RCC 7860 (cell line): Measurements from ENCODE around the gene MED15.
"Not testable (repeated sequence)": the region's sequence is repeated elsewhere in the genome, so short reads cannot be mapped to it uniquely, and the experiment has no call there.

ENCODE experiments used
- DNase-seq: peaks from one replicate; pipeline ENCODE4 v3.0.0-alpha.2; 2015; ENCODE audit warnings: low spot score
- FAIRE-seq: peaks from 2 replicates; lab custom pipeline; 2012; peaks lifted over from hg19 to GRCh38; lab: Jason Lieb, UNC

Gene MED15

DNA sequence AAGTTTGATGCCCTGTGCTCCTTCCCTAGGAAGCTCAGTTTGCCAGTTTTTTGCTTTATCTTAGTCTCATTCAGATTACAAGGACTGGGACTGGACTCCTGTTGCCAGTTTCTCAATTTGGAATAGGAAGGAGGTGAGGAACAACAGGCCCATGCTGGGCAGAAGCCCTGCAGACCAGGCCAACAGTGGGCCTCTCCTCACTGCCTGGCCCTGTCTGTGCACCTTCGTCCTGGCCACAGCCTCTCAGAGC lies 23.7 kb downstream of the MED15 start:
- DNase-seq = no peak
- FAIRE-seq = no peak

DNA sequence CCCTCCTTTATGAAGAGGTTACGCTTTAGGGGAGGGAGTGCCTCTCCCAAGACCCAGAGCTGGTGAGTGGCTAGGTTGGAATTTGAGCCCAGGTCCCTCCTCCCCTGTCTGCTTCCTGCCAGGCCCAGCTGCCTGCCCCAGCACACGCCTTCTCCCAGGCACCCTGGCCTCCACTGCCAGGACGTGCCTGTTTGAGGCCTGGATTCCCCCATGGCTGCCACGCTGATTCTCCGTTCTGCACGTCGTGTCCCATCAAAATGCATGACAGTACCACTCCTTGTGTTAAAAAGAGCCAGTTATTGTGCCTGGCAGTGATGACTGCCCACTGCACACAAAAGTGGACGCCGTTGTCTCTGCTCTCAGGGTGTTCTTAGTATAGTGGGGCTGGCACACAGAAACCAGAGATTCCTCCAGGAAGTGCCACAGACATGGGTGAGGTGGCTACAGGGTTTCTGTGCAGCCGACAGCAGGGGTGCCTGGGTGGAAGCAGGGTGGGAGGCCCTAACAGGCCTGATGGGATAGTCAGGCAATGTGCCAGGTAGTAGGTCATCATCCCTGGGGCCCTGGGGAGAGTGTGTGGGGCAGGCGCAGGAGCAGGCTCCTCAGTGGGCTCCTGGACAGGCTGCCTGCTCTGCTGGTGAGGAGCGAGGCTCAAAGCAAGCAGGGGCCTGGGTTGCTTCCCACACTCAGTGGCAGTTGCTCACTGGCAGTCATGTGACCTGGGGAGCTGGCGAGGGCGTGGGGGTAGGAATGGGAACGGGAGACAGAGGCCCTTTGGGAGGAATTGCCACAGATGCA lies 24.2 kb downstream of the MED15 start:
- DNase-seq (peak; percentile 93), FAIRE-seq (peak; percentile 88)

DNA sequence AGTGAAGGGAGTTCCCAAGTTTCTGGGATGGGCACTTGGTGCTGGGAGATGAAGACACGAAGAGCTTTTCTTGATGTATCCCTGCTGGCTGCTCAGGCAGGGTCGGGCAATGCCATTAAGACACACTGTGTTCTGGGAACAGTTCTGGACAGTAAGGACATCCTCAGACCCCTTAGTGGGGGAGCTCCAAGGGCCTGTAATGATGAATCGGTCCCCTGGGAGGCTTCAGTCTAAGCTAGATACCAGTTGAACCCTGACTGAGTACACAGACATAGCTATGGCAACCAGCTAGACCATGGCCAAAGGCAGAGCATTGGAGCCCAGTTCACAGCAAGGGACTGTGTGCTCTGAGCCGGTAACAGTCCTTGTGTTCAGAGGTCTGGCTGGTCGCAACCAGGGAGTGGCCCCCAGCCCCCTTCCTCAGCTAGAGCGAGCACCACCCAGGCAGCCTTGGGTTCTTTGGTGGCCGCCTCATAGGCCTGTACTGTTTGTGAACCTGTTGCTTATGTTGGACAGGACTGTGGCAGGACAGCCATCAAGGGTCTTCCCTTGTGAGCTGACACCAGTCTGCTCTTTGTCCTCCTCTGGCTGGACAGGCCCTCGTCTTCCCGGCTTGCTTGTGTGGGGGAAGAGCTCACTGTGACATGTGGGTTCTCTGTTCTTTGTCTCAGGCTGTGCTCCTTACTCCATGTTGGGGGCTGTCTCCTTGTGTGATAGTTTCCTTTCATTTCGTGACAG lies 25.0 kb downstream of the MED15 start:
- FAIRE-seq = no peak

DNA sequence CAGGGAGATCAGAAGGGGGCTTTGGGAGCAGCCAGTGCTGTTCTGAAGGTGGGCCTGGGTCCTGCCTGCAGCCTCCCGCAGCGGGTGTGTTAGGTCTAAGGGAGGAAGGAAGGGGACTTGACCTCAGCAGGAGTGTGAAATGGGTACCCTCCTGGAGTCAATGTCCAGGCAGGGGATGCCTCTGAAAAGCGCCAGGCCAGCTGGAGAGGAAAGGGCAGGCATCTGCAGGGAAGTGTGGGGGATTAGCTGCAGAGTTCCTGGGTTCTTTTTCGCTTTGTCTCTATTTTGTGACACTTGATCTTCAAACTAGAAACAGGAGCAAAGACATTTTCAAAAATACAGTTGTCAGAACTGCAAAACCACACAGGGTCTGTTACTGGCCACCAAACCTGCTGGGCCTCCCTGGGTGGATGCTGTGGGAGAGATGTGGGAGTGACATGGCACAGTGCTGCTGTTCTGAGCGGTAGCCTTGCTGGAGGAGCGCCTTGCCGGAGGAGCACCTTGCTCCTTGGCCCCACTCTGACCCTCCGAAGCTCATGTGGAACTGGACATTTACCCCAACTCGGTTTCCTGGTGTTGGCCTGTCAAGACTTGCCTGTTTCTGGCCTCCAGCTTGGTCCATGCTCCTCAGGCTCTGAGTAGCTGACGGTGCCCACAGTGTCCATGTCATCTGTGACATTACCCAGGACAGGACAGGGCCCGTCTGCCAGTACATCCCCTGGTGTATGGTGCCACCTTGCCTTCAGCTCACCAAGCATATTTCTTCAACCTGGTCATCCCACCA lies 25.9 kb downstream of the MED15 start:
- FAIRE-seq (no peak), DNase-seq (no peak)

More for the DNA sequence above, 25.0 kb downstream of the MED15 start:
- DNase-seq = peak; percentile 31

DNA sequence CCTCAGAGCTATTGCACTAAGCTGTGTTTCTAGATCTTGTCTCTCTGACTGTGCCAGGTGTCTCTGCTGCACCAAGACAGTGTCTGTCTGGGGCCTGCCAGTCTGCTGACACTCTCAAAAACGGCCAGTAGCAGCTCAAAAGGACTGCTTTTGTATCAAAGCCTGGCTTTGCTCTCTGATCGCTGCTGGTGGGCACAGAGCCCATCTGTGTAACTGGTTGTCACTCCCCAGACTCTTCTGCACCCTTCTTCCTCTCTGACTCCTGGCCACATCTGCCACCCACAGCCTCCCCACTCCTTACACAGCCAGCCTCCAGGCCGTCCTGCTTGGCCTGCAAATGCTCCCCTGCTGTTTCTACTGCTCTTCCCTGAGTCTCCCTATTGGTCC lies 26.5 kb downstream of the MED15 start:
- no peak for FAIRE-seq
- no peak for DNase-seq

DNA sequence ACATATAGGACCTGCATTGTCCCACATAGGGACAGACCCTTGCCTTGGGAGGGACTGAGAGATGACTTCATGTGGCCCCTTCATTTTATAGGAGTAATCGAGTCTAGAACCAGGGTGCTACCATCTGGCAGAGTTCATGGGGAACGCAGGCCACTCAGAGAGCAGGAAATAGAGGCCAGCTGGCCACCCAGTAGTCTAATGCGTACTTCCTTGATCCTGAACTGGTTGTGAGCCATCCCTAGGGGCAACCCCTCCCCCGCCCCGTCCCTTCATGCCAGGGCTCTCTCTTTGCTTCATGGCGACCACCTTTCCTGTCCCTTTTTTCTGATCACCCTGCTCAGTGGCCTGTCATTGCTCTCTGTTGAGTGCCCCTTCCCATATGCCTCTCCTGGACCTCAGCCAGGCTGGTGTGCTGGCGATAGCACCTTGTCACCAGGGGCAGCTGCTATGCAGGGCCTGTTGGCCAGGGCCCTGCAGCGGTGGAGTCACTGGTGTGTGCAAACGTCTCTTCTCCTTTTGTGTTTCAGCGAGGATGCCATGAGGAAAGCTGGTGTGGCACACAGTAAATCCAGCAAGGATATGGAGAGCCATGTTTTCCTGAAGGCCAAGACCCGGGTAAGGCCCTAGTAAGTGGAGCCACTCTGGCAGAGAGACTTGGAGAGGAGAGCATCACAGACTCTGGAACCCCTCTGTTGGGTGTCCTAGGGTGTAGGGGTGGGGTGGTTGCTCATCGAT lies 29.3 kb downstream of the MED15 start:
- no peak for FAIRE-seq

DNA sequence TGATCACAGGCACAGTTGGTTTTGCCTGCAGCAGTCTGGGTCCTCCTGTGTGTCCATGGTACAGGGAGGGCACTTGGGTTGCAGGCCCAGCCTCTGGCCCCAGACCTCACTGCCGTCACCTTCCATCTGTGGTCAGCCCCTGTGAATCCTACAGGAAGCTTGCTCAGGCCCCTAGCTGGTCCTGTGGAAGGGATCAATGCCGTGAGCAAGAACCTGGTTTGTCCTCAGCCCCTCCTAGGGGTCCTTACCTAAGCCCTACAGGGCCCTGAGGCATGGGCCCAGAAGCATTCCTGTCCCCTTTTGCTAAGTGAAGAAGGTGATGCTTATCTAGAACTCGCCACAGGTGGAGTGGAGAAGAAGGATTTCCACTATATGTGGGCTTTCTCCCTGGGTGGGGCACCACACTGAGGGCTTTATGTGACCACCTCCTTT lies 29.9 kb downstream of the MED15 start:
- no peak for FAIRE-seq

More for the DNA sequence above, 29.3 kb downstream of the MED15 start:
- no peak for DNase-seq

DNA sequence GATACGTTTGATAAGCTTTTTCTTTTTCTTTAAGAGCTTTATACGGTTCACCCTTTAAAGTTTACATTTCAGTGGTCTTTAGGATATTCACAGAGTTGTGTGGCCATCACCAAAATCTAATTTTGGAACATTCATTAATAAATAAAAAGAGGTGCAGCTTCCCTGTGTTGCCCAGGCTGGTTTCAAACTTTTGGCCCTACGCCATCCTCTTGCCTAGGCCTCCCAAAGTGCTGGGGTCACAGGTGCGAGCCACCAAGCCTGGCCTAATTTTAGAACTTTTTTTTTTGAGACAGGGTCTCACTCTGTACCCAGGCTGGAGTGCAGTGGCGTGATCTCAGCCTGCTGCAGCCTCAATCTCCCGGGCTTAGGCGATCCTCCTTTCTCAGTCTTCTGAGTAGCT lies 30.6 kb downstream of the MED15 start:
- FAIRE-seq (no peak), DNase-seq (no peak)

More for the DNA sequence above, 29.9 kb downstream of the MED15 start:
- no peak for DNase-seq

DNA sequence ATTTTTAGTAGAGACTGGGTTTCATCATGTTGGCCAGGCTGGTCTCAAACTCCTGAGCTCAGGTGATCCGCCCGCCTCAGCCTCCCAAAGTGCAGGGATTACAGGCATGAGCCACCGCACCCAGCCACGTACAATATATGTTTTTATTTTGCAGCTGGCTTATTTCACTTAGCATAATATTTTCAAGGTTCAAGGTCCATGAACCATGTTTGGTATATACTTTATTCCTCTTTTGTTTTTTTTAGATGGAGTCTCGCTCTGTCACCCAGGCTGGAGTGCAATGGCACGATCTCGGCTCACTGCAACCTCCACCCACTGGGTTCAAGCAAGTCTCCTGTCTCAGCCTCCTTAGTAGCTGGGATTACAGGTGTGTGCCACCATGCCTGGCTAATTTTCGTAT lies 31.5 kb downstream of the MED15 start:
- not testable (repeated sequence) for DNase-seq, FAIRE-seq

DNA sequence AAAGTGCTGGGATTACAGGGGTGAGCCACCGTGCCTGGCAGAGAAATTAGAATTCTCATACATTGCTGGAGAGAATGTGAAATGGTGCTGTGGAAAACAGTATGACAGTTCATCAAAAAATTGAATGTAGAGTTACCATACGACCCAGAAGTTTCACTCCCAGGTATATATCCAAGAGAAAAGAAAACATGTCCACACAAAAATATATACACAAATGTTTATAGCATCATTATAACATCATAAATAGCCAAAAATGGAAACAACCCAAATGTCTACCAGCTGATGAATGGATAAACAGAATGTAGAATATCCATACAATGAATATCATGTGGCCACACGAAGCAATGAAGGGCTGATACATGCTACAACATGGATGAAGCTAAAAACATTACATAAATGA lies 34.6 kb downstream of the MED15 start:
- FAIRE-seq (no peak), DNase-seq (no peak)

DNA sequence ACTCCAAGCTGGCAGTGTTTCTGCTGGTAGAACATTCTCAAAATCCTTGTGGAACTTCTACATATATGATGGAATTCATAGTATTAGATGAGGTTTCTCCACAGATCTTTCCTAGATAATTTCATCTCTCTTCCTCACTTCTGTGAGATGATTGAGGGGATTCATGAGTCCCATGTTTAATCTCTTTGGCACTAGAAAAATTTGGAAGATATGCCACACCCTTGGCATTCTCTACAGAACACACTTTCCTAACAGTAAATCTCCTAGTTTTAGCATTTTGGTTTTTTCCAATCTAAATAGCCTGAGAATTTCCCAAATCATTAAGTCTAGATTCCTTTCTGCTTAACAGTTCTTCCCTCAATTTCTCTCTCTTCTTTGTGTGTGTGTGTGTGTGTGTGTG lies 35.3 kb downstream of the MED15 start:
- DNase-seq = no peak
- FAIRE-seq = no peak

DNA sequence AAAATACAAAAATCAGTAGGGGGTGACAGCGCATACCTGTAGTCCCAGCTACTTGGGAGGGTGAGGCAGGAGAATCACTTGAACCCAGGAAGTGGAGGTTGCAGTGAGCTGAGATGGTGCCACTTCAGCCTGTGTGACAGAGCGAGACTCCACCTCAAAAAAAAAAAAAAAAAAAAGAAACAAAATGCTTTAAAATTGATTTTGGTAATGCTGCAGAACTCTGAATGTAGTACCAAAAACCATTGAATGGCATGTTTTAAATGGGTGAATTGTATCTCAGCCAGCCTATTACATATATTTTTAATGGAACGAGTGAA lies 37.9 kb downstream of the MED15 start:
- not testable (repeated sequence) for DNase-seq, FAIRE-seq

DNA sequence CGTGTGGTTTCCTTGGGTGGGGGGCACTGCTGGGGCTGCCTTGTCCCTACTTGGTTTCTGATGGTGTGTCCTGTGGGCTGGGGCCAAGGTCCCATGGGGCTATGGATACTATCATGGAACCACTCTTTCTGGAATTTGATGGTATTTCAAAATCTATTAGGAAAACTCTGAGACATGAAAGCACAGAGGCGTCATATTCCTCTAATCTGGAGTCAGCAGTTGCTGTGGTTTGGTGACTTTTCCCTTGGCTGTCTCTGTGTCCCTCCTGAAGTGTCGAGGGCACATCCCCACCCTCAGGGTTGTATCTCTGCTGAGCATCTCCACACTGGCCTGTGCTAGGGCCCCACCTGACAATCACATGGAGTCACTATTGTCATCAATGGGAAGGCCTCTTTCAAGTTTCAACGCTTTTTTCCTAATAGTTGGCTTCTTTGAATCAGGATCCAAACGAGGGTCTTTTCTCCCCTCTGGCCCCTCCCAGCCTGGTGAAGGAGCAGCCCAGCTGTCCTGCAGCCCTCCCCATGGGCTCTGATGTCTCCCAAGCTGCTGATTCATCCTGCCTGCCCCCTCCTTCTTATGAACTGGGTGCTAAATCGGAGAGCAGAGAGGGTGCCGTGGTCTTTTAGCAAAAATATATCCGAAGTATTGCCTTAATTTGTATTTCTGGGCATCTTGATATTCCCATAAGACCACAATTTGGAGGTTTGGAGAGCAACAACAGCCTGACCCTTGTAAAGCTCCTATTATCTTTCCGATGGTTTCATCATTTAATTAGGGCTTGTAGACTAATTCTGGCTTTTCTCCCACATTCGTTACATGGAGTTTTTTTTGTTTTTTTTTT lies 38.5 kb downstream of the MED15 start:
- DNase-seq (no peak), FAIRE-seq (no peak)

DNA sequence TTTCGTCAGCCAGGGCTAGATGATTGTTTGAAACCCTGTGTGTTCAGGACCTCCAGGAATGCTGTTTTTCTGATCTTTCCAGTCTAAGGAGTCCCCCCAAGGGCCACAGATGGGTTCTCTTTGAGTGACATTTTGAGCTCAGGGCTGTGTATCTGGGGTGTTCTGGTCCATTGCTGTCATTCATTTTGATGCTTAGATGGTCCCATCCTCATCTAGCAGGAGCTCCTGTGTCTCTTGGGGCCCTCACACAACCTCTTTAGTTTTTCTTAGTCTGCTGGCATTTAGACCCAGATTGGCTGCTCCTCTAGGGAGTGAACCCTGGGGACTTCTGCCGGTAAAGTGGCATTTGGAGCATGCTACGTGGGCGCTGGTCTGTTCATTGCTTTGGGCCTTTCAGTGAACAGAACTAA lies 39.1 kb downstream of the MED15 start:
- no peak for FAIRE-seq
- no peak for DNase-seq

DNA sequence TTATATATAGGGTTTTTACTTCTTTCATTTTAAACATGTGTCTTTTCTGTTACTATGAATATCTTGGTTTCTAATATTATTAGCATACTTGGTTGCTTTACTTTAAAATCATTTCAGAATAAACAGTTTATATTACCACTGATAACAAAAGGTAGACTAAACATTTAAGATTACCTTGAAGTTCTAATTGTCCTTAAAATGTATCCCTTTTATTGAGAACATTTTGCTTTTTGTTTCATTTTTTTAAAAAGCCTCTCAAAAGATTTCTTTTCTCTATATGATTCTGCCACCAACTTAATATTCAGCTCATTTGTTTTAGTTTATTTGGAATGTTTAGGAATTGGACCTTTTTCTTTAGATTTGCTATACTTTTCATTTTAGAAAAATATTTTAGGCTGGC lies 39.6 kb downstream of the MED15 start:
- FAIRE-seq (no peak), DNase-seq (no peak)

DNA sequence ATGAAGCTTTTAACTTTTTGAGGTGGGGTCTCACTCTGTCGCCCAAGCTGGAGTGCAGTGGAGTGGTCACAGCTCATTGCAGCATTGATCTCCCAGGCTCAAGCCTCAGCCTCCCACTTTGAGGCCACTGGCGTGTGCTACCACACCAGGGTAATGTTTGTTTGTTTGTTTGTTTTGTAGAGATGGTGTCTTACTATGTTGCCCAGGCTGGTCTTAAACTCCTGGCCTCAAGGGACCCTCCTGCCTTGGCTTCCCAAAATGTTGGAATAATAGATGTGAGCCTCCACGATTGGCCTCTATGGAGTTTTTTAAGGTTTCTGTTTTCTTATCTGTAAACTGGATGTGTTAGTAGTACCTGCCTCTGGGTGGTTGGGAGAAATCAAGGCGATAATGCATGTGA lies 41.4 kb downstream of the MED15 start:
- FAIRE-seq (no peak), DNase-seq (no peak)

DNA sequence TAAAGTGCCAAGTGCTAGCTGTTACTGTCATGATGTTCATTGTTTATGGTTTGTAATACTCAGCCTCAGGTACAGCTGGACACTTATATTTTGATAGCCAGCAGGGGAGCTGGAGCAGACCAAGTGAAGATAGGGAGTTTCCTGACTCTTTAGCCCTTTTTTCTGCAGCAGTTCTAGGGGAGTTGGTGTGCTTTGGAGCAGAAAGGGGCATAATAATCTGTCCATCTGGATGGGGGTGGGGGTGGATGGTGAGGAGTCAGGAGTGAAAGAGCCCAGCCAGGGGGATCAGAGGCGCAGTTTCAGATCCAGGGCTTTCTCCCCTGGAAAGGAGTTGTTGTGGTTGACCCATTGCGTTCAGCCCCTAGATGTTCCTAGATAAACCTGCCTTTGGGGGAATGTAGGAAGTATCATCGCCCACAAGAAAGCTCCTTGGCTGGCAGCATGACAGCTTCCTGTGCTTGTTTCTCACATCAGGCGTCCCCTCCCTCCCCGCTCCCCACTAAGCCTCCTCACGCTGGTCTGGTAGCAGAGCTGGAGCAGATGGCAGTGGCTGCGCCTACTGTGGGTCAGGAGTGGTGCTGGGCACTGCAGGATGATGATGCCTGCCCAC lies 41.9 kb downstream of the MED15 start:
- no peak for DNase-seq
- no peak for FAIRE-seq

DNA sequence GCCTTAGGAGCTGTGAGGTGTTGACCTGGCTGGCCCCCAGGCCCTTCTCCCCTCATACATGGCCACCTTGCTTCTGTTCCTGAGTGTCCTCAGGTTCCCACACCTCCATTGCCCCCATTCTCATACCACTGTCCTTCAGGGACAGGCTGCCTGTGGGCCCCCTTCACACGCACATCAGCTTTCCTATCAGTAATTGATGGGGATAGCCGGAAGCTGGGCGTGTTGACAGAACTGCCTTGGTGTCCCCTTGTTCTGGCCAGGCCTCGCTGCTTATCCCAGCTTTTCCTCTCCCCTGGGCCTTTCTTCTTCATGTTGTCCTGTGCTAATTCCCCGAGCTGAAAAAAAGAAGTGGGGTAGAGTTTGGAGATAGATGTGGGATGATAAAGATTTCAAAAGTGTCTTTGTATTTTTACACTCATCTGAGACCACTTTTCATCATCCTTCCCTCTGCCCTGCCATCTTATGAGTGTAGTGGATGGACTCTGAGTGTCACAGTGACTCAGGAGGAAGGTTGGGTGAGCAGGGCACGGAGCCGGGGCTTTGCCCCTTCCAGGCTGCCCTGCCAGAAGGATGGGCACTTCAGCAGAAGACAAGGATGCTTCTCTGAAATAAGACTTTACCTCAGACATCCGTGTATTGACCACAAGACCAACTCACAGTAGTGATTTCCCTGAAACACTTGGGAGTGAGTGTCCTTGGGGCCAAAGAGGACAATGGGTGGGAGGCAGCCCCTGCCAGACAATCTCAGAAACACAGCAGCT lies 42.8 kb downstream of the MED15 start:
- no peak for FAIRE-seq
- DNase-seq = no peak
